PFSK-1 (cell line): ENCODE measurements around the gene FOXN3.

Experiments
- FOXP2 ChIP-seq: optimal IDR thresholded peaks from 2 replicates; pipeline ENCODE3; 2011; ENCODE audit warnings: borderline replicate concordance, control low read depth, inconsistent platforms; ENCODE audit not compliant: insufficient read depth; ENCODE audit errors: extremely low read length, extremely low read depth
- POLR2AphosphoS5 ChIP-seq: IDR thresholded peaks from 2 replicates; pipeline ENCODE4 v1.6.1; 2012; ENCODE audit warnings: low read depth, mild to moderate bottlenecking, control low read depth, low read length, moderate library complexity
- SIN3A ChIP-seq: IDR thresholded peaks from 2 replicates; pipeline ENCODE4 v1.6.1; 2012; ENCODE audit warnings: mild to moderate bottlenecking, low read length, moderate library complexity, borderline replicate concordance; ENCODE audit not compliant: insufficient read depth
- TAF1 ChIP-seq: IDR thresholded peaks from 2 replicates; pipeline ENCODE4 v1.6.1; 2012; ENCODE audit warnings: low read length, control low read depth, borderline replicate concordance; ENCODE audit not compliant: insufficient read depth
- TF ChIP-seq, protein P1 (sequence below), 2 experiments: IDR thresholded peaks; 2 replicates each; pipeline versions ENCODE4 v1.6.1 to v1.8.0; 2011 to 2012; ENCODE audit warnings: low read depth in 2 of 2, low read length in 2 of 2, control low read depth in 1 of 2, inconsistent platforms in 1 of 2, mild to moderate bottlenecking in 1 of 2, moderate library complexity in 1 of 2; ENCODE audit not compliant: insufficient read depth in 1 of 2

GRCh38 chr14:89276424-89276975, 140.5 kb downstream of the FOXN3 start:
- no peak for TF ChIP-seq TAF1
- no peak for TF ChIP-seq POLR2AphosphoS5
- TF ChIP-seq, protein P1, sequence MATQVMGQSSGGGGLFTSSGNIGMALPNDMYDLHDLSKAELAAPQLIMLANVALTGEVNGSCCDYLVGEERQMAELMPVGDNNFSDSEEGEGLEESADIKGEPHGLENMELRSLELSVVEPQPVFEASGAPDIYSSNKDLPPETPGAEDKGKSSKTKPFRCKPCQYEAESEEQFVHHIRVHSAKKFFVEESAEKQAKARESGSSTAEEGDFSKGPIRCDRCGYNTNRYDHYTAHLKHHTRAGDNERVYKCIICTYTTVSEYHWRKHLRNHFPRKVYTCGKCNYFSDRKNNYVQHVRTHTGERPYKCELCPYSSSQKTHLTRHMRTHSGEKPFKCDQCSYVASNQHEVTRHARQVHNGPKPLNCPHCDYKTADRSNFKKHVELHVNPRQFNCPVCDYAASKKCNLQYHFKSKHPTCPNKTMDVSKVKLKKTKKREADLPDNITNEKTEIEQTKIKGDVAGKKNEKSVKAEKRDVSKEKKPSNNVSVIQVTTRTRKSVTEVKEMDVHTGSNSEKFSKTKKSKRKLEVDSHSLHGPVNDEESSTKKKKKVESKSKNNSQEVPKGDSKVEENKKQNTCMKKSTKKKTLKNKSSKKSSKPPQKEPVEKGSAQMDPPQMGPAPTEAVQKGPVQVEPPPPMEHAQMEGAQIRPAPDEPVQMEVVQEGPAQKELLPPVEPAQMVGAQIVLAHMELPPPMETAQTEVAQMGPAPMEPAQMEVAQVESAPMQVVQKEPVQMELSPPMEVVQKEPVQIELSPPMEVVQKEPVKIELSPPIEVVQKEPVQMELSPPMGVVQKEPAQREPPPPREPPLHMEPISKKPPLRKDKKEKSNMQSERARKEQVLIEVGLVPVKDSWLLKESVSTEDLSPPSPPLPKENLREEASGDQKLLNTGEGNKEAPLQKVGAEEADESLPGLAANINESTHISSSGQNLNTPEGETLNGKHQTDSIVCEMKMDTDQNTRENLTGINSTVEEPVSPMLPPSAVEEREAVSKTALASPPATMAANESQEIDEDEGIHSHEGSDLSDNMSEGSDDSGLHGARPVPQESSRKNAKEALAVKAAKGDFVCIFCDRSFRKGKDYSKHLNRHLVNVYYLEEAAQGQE (IDR thresholded peaks at IDR 0.05; ENCODE audit: insufficient read depth in 1 of 2, low read depth in 2 of 2, low read length in 2 of 2): no peak
- TF ChIP-seq FOXP2: no peak
- no peak for TF ChIP-seq SIN3A
